NCI-H2196 (cell line): ENCODE results near the gene GET4.
"Not testable (repeated sequence)": the region's sequence is repeated elsewhere in the genome, so short reads cannot be mapped to it uniquely, and the experiment has no call there.

ENCODE experiments used
- DNase-seq: peaks from one replicate; lab custom pipeline; 2025; ENCODE audit not compliant: unreplicated experiment; lab: John Stamatoyannopoulos, UW

The GET4 gene

DNA sequence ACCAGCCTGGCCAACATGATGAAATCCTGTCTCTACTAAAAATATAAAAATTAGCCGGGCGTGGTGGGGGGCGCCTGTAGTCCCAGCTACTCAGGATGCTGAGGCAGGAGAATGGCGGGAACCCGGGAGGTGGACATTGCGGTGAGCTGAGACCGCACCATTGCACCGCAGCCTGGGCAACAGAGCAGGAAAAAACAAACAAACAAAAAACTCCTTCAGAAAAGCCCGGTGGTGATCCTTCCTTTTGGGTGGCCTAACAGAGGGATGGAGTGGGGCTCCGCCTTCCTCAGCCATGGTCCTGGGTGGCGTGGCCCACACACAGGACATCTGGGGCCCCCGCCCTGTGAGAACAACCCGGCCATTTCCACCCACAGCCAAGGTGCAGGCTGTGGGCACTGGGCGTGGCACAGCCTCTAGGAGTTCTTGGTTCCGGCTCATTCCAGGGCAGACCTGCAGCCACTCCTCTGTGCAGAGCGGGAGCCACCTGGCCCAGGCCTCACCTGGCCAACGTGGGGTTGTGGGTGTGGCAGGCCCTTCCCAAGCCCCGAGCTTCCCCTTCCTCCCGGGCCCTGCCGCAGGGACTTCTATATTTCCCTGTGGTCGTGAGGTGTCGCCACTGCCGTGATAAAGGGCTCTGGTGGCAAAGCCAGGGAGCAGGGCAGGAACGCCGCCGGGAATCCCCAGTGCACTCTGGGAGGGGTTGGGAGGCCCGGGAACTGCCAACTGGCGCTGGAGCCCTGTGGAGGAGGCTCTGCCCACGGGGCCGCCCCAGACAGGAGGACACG lies 37.6 kb downstream of the GET4 start:
- DNase-seq = no peak

DNA sequence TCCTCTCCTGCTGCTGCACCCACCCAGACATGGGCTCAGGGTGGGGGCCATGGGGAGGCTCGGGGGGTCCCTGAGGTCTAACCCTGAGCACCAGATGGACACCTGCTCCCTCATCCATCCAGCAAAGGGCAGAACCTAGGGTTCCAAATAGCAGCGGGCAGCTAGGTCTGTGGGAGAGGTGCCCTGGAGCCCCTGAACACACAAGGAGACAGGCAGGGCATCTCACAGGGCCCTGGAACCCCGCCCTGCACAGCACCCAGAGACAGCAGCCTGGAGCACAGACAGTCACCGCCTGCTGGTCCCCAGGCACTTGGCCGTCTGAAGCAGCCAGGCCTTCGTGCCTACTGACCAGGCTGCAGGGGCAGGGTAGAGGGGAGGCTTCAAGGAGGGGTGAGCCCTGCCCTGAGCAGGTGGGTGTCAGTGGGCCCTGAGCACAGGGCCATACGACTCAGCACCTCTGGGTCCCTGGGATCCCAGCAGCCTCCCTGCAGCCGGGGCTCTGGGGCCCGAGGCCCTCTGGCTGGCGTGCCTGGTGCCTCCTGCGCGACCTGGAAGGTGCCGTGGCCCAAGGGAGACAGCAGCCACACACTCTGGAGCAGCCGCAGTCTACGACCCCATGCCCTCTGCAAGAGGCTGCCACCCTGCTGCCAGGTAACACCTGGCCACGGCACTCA lies 38.3 kb downstream of the GET4 start:
- DNase-seq = no peak

DNA sequence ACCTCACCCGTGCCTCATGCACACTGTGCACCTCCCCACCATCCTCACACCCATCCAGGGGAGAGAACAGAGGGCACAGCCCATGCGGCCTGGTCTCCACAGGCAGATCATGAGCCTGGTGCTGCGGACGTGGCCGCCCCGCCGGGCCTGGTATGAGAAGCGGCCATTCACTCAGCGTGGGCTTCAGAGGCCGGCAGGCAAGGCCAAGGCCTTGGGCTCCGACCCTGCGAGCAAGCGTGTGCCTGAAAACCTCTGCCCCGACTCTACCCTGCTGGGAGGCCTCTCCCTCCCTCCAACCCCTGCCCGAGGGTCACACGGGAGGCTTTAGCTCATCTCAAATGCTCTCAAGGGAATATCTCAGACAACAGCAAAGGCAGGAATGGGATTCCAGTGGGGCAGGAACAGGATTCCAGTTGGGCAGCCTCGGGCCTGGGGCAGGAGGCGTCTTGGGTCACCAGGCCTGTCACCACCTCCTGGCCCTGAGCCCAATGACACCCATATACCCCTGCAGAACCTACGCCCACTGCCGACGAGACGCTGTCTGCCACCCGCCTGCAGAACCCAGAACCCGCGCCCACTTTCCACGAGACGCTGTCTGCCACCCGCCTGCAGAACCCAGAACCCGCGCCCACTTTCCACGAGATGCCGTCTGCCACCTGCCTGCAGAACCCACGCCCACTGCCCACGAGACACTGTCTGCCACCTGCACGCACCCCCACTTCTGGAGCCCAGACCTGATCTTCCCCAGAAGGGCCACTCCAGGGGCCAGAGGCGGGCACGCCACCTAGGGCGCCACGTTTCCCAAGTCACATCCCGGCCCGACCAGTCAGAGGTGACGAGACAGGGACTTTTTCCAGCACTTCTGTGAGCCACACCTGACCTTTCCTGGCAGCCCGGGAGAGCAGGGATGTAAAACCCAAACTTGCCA lies 39.2 kb downstream of the GET4 start:
- no peak for DNase-seq

DNA sequence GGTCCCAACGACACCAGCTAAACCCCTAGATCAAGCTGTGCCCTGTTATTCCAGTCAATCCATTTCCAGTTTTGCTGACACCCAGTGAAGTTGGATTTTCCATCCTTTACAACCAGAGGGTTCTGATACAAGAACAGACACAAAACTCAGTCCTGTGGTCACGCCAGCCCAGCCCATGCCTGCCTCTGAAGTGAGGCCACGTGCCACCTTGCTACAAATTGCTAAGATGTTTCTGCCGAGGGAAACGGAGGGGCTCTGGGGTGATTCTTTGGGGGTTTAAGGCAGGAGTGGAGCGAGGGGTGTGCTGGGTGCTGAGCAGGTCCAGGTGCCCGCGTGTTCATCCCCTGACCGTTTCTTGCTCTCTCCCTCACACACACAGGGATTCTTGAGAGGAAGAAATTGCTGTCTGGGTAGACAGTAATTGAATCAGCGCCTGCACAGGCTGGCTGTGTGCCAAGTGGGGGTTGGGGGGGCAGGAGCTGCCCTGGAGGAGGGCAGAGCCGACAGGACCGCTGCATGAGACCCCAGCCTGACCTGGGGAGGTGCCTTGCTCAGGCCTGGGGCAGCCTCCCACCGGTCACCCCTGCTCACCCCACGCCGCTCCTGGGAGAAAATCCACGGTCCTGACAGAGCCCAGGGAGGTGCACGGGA lies 40.1 kb downstream of the GET4 start:
- peak; percentile 29 for DNase-seq

DNA sequence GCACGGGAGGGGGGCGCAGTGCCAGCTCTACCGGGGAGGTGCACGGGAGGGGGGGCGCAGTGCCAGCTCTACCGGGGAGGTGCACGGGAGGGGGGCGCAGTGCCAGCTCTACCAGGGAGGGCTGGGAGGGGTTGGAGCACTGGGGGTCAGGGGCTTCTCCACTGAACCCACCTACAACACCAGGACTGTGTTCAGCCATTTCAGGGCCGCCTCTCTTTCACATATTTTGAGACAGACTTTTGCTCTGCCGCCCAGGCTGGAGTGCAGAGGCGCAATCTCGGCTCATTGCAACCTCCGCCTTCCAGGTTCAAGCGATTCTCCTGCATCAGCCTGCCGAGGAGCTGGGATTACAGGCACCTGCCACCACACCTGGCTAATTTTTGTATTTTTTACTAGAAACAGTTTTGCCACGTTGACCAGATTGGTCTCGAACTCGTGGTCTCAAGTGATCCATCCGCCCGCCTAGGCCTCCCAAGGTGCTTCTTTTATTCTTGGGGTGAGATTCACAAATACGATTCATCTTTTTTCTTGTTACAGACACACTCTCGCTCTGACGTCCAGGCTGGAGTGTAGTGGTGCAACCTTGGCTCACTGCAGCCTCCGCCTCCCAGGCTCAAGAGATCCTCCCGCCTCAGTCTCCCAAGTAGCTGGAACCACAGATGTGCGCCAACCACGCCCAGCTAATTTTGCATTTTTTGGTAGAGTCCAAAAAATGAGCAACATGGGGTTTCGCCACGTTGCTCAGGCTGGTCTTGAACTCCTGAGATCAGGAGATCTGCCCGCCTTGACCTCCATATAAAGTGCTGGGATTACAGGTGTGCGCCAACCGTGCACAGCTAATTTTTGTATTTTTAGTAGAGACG lies 41.1 kb downstream of the GET4 start:
- no peak for DNase-seq

DNA sequence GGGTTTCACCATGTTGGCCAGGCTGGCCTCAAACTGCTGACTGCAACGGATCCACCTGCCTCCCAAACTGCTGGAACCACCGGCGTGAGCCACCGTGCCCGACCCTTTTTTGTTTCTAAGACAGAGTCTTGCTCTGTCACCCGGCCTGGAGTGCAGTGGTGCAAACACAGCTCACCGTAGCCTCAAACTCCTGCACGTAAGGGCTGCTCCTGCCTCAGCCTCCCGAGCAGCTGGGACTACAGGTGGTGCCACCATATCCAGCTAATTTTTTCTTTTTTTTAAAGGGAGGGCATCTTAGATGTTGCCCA lies 41.7 kb downstream of the GET4 start:
- no peak for DNase-seq

DNA sequence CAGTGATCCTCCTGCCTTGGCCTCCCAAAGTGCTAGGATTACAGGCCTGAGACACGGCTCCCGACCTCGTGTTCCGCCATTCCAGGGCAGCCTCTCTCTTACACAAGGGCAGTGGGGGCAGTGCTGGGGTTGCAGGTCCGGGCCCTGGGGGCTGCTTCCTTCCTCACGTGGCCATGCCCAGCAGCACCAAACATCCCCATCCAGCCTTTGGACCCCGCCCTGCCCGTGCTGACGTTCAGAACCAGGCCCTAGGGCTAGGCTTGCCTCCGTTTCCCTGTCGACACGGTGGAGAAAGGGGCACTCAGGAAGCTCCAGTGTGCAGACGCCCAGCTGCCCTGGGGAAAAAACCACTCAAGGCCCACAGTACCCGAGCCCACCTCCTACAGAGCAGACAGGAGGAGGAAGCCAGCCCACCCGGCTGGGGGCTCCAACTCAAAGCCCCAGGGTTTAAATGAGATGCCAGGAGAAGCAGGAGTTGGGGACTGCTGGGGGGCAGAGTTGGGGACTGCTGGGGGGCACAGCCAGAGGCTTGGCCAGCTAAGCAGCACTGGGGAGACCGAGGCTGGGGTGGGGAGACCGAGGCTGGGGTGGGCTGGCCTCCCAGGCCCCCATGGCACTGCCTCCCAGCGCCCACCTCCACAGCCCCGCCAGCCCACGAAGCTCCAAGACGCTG lies 42.2 kb downstream of the GET4 start:
- no peak for DNase-seq

DNA sequence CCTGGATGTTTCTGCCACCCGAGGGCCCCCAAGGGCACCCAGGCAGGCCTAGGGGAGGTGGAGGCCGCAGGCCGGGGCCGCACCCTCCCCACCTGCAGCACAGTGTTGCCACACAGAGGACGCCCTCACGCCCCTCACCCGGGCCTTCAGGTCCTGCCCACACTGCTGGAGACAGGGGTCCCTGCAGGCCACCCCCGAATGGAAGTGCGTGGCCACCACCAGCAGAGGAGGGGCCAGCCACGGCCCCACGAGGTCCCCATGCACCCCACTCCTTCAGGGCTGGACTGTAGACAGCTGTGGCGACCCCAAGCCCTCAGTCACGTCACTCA lies 42.7 kb downstream of the GET4 start:
- no peak for DNase-seq

DNA sequence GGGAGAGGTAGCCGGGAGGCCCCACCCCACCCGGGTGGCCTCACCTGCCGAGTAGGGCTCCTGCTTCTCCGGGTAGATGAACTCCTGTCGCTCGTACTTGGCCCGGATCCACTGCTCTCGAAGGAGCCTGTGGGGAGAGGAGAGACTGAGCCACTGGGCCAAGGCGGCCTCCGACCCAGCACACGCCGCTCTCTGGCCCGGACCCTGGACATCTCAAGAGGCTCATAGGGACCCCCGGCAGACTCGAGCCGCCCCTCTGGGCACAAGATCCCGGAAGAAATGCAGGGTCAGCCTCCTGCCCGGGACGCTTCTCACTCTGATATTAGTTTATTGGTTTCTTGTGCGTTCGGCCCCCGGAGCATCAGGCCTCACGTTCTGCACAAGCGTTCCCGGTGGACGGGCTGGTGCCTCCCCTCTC lies 43.6 kb downstream of the GET4 start:
- DNase-seq = no peak

DNA sequence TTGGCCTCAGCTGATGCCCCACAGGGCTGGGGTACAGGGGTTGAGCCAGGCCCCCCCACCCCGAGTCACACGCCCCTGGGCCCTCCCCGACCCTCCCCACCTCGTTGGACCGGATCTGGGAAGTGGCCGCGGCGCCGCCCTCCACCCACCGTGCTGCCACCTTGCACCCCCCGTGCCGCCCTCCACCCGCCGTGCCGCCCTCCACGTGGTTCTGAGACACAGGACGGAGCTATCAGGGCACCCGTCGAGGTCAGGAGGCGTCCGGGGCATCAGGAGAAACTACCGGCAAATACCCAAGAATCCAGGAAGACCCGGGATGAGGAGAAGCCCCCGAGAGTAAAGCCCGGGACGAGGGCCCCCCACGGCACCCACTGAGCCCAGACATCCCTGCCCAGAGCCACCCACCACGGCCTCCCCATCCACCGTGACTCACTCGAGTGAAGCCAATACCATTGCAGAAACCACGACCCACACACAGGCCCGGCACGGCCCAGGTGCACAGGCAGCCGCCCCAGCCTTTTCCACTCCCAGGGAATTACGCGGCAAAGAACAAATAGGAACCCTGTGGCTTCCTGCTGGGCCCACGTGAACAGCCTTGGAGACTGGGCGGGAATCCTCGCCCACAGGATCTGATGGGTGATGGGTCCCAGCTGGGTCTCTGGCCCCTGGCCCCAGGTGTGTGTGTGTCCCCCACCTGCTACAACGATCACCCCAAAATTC lies 44.2 kb downstream of the GET4 start:
- DNase-seq = no peak

DNA sequence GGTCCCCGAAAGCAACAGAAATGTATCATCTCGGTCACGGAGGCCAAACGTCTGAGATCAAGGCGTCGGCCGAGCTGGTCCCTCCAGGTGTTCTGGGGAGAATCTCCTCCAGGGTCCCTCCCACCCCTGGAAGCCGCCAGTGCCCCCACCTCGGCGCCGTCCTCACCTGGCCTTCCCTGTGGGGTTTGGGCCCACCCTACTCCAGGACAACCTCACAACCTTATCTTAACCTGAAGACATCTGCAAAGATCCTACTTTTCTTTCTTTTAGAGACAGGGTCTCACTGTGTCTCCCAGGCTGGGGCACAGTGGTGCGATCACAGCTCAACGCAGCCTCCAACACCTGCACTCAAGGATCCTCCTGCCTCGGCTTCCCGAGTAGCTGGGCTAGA lies 44.7 kb downstream of the GET4 start:
- no peak for DNase-seq

DNA sequence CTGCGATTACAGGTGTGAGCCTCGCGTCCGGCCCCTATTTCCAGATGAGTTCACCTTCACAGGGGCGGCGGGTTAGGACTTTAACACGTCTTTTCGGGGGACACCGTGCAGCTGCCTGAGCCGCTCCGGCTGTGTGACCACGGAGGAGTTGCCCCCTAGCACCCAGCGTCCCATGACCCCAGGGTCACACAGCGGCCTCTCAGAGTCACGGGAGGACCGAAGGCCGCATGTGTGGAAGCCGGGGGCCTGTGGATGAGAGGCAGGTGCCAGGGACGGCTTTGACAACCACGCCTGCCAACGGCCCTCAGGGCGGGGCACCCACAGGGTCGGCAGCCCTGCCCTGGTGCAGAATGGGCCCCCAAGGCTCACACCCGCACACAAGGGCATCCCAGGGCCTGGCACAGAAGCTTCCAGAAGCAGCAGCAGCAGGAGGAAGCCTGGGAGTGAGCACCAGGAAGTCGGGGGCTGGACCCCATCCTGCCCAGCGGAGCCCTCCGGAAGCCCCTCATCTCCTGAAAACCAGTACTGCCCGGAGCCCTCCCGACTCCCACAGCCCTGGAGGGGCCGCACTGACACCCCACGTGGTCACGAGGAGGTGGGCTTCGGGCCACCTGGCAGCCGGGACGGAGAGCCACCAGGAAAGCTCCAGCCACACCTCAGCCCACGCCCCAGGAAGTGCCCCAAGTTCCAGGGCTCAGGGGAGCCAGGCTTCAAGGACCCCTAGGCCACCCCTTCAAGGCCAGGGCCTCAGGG lies 45.4 kb downstream of the GET4 start:
- no peak for DNase-seq

DNA sequence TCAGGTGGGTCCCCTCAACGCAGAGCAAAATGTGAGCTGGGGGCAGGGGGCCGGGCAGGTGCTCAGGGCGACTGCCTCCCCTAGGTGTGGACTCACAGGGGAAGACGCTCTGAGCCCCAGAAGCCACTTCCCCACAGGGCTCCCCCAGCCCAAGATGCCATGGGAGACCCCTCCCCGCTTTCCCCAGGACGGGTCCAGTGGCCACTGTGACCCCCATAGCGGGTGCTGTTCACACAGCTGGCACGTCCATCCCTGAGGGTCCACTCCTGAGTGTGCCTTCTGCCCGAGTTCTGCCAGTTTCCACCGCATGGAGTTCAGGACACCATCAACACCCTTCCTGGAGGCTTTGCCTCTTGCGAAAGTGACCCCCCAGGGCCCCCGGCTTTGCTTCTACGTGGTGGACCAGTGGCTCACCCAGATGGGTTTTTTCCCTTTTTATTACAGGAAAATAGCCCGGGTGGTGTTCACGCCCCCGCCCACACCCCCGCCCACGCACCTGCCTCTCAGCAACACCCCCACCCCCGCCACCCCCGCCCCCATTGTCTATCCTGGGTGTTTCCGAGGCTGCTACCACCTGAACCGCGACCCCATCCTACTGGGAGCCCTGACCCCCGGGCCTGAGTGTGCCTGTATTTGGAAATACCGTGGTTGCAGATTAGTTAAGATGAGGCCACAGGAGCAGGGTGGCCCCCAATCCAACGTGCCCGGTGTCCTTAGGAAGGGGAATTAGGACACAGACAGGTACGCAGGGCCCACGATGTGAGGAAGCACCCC lies 46.2 kb downstream of the GET4 start:
- DNase-seq = no peak

DNA sequence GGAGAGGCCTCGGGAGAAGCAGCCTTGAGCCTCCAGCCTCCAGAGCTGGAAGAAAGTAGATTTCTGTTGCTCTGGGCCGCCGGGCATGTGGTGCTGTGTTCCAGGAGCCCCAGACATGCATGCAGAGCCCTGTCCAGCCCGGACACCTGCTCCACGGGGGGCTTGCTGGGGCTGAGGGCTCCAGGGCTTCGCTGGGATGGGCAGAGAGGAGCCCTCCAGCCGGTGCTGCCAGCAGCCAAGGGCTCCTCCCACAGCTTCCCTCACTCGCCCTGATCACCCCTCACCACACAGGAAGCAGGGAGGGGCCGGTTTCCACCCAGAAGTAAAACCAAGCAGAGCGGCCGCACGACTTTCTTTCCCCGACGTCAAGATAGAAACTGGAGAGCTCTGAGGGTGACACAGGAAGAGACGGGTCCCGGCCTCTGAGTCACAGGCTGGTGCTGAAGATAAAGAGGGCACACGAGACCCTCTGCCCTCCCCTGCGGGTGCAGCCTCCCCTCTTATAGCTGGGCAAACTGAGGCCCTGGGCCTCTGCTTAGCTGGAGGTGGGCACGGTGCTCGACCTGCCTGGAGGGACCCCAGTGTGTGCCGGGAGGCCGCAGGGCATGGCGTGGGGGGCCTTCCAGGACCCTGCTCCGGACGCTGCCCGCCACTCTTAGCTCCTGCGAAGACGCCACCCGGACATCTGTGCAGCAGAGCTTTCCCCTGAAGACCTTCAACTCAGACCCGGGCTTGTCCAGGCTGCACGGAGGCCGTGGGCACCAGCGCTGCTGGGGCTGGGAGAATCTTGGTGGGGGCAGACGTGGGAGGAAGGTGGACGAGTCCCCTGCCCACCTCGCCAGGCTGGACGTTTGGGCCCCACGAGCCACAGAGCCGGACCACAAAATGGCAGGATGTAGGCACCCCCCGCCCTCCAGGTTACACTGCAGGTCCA lies 47.0 kb downstream of the GET4 start:
- DNase-seq = no peak

DNA sequence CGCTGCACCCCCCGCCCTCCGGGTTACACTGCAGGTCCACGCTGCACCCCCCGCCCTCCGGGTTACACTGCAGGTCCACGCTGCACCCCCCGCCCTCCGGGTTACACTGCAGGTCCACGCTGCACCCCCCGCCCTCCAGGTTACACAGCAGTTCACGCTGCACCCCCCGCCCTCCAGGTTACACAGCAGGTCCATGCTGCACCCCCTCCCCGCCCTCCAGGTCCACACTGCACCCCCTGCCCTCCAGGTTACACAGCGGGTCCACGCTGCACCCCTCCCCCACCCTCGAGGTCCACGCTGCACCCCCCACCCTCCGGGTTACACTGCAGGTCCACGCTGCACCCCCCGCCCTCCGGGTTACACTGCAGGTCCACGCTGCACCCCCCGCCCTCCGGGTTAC lies 47.7 kb downstream of the GET4 start:
- not testable (repeated sequence) for DNase-seq

DNA sequence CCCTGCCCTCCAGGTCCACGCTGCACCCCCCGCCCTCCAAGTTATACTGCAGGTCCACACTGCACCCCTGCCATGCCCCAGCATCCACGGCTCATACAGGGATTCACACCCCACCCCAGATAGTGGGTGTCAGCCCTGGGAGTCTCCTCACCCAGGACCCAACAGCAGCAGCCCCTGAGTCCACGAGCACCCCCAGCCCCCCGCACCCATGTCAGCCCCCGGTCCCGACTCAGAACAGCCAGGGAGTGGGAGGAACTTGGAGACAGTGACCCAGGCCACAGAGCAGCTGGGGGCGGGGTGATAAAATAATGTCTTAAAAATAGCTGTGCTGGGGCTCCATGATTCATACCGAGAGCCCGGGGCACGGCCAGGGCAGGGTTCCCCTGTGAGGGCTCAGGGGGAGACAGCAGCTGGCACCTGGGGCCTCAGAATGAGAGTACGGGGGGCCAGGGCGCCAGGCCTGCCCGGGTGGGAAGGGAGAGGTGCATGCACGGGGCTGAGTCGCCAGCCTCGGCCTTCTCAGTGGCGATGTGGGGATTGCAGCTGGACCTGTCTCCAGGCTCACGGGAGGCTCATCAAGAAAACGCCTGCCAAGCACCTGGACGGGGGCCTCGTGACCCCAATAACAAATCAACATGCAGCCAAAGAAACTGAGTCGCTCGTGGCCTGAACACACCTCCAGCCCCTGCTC lies 48.3 kb downstream of the GET4 start:
- DNase-seq = no peak
